ENCODE measurements around the gene BRCC3. TPM values are rescaled to one million over a fixed set of nuclear protein-coding genes. Genes with fewer than 3 reads are reported as not detected.
A peak's percentile ranks its signal among the peaks of the same experiment; 100 is the strongest.

Gene BRCC3
- total and polyA plus RNA-seq, 11 donors, result 3.6 to 18.7 (median 16.6) TPM

DNA sequence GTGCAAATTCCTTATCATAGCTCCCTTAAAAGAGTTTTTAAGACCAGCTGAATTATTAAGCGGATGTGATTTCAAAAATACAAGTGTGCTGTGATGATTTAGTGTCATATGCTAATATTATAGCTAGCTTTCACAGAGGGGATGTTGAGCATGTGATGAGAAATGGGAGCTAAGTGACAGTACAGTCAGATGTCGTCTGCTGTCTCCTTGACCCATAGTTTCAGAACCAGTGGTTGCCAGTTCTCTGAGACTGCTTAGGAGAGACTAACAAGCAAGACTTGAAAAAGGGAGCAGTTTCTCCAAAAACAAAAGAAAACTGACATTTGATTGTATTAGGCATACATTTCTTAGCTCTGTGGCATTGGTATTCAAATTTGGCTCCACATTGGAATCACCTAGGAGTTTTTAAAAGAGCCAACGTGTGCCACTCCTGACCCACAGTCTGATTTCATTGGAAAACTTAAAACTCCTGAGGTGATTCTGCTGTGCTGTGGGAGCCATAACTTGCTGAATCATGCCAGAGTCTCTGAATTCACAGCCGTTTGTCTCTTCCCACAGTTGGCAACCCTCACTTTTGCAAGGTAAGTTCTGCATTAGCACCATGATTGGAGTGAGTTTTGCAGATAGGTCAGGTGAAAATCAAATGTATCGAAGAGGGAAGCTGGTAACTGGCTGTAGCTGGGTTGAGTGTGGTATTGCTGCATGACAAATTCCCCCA is 24.3 kb upstream of the BRCC3 start:
- H3K4me3 ChIP-seq, result no peak overlapping the region
- H3K27me3 ChIP-seq, result no peaks in the 10 kb centered on the region
- no peak for ATAC-seq
- no peaks in the 10 kb centered on the region for H3K9me3 ChIP-seq
- H3K27ac ChIP-seq, result no peak overlapping the region
- DNase-seq, result no peak
- H3K36me3 ChIP-seq, result peaks cover 0 to 25% (median 11%) of the 10 kb centered on the region in 9 donors
- WGBS, 4 donors, result 55 to 73% (median 66%) methylated on average over 5 of the region's 5 CpGs
- H3K4me1 ChIP-seq, result peaks cover 0 to 34% (median 5%) of the 10 kb centered on the region in 12 donors
- intact Hi-C loops (cut with DNase I), result no loop called here
- no peak for TF ChIP-seq POLR2A (IDR thresholded peaks at IDR 0.05)
- TF ChIP-seq, protein P1, sequence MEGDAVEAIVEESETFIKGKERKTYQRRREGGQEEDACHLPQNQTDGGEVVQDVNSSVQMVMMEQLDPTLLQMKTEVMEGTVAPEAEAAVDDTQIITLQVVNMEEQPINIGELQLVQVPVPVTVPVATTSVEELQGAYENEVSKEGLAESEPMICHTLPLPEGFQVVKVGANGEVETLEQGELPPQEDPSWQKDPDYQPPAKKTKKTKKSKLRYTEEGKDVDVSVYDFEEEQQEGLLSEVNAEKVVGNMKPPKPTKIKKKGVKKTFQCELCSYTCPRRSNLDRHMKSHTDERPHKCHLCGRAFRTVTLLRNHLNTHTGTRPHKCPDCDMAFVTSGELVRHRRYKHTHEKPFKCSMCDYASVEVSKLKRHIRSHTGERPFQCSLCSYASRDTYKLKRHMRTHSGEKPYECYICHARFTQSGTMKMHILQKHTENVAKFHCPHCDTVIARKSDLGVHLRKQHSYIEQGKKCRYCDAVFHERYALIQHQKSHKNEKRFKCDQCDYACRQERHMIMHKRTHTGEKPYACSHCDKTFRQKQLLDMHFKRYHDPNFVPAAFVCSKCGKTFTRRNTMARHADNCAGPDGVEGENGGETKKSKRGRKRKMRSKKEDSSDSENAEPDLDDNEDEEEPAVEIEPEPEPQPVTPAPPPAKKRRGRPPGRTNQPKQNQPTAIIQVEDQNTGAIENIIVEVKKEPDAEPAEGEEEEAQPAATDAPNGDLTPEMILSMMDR (IDR thresholded peaks at IDR 0.05), result no peak

DNA sequence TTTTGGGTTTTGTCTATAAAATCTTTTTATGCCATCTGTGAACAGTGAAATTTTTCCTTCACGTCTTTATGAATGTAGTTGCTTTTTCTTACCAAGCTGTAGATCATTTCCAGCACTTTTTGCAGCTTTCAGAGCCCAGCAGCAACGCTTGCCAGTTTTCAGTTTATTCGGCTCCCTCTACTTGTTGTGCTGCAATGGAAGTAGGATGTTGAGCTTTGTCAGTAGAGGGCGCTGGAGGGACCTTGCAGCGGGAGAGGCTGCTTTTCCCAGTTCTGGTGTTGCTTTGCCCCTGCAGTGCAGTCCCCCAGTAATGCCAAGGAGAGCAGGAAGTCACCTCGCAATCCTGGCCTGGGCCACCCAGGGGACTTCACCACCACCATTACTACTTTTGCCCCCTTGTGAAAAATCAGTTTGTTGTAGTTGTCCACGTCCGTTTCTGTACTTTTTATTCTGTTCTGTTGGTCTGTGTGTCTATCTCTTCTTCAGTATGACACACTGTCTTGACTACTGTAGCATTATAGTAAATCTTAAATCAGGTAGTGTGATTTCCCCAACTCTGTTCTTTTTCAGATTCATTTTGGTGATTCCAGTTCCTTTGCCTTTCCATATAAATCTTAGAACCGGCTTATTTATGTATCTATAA is 22.2 kb upstream of the BRCC3 start:
- peak in 4 of 5 donors; percentile 37 to 48 (median 42) for DNase-seq
- H3K4me3 ChIP-seq, result no peak overlapping the region
- H3K4me1 ChIP-seq, result peaks cover 0 to 34% (median 5%) of the 10 kb centered on the region in 12 donors
- intact Hi-C loops (cut with DNase I), result no loop called here
- H3K36me3 ChIP-seq, result peaks cover 0 to 44% (median 23%) of the 10 kb centered on the region in 9 donors
- no peaks in the 10 kb centered on the region for H3K9me3 ChIP-seq
- TF ChIP-seq, protein P1 (IDR thresholded peaks at IDR 0.05), result peak; percentile 38 to 68 (median 52)
- no peak for TF ChIP-seq POLR2A (IDR thresholded peaks at IDR 0.05)
- peak in 3 of 4 donors; percentile 64 to 79 (median 68) for ATAC-seq
- 36 to 46% (median 37%) methylated on average over 9 of the region's 9 CpGs for WGBS, 4 donors
- H3K27ac ChIP-seq, result no peak overlapping the region
- H3K27me3 ChIP-seq, result no peaks in the 10 kb centered on the region

DNA sequence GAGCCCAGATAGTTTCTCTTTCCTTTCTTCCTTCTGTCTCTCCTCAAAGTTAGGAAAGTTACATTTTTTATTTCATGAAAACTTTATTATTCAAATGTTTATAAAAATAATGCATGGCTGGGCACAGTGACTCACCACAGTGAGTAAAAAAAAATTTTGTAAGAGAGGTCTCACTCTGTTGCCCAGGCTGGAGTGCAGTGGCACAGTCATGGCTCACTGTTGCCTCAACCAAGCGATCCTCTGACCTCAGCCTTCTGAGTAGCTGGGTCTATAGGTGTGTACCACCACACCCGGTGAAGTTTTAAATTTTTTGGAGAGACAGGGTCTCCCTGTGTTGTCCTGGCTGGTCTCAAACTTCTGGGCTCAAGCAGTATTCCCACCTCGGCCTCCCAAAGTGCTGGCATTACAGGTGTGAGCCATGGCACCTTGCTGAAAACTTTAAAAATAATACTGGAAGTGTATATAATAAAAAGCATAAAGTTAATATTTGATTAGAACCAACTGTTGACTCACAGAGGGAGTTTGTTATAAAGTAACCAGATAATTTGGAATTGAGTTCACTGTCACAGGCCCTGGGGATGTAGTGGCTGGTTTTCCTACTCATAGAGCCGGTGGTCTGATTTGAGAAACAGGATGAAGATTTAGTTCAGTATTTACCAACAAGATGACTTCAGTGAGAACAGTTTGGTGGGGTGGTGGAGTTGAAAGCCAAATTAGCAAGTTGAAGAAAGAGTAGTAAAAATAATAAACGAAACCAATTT is 18.4 kb upstream of the BRCC3 start:
- 67 to 93% (median 83%) methylated on average over 5 of the region's 5 CpGs for WGBS, 4 donors
- DNase-seq (no peak), ATAC-seq (no peak)
- Histone ChIP-seq H3K27me3 (no peaks in the 10 kb centered on the region), H3K36me3 (peaks cover 0 to 53% (median 18%) of the 10 kb centered on the region in 9 donors), H3K4me3 (no peak overlapping the region), H3K9me3 (no peaks in the 10 kb centered on the region), H3K27ac (no peak overlapping the region), H3K4me1 (peaks cover 0 to 18% (median 11%) of the 10 kb centered on the region in 12 donors)
- no peak for TF ChIP-seq POLR2A (IDR thresholded peaks at IDR 0.05)
- TF ChIP-seq, protein P1 (IDR thresholded peaks at IDR 0.05), result no peak
- intact Hi-C loops (cut with DNase I), result no loop called here

DNA sequence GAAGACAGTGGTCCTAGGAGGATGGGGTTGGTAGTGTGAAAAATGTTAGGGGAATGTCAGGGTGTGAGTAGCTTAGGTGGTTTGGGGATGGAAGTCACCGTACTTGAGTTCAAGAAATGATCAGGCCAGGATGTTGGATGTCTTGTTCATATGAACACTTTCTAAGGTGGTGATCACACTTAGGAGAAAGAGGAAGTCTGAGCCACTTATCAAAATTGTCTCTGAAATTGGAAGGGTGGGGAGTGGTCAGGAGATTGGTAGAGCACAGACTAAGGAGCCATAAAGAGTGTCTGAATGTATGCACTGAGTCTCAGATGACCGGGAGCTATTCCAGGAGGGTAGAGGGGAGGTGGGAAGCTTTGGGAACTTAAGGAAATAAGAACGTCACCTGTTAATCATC is 17.7 kb upstream of the BRCC3 start:
- Histone ChIP-seq H3K27ac (no peak overlapping the region), H3K9me3 (no peaks in the 10 kb centered on the region), H3K4me3 (no peak overlapping the region), H3K36me3 (peaks cover 0 to 53% (median 18%) of the 10 kb centered on the region in 9 donors), H3K27me3 (no peaks in the 10 kb centered on the region), H3K4me1 (peaks cover 0 to 14% (median 7%) of the 10 kb centered on the region in 12 donors)
- 69 to 88% (median 80%) methylated on average over 3 of the region's 3 CpGs for WGBS, 4 donors
- intact Hi-C loops (cut with DNase I), result loop anchor here in 1 of 10 donors (2.0 kb wide), 1 partner anchor 69 kb away; no protein-coding TSS in a partner anchor
- DNase-seq (no peak), ATAC-seq (no peak)
- TF ChIP-seq POLR2A (IDR thresholded peaks at IDR 0.05), result no peak
- TF ChIP-seq, protein P1 (IDR thresholded peaks at IDR 0.05), result no peak

All from heart left ventricle (tissue), 16 donors.